ENCODE results near the gene MEN1.
"Not testable (repeated sequence)": the region's sequence is repeated elsewhere in the genome, so short reads cannot be mapped to it uniquely, and the experiment has no call there.

The MEN1 gene

DNA sequence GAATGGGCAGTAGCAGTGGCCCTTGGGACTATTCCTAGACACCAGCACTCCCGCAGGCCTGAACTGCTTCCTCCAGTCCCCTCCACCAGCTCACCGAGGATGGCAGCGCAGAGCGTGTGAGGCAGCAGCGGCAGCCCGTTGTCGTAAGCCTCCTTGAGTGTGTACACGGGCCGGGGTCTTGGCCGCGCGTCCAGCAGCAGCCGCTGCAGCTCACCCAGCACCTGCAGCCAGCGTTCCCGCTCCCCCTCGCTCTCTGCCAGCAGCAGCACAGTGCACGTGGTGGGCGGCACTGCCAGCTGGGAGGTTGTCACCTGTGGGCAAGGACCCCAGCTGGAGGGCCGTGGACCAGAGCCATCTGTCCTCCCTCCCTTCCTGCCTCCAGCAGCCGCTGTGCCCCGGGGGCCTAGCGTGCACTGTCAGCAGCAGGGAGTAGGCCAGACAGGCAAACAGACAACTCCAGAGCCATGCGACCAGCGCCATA lies 21.1 kb upstream of the MEN1 start:
- DNase-seq, result no peak

DNA sequence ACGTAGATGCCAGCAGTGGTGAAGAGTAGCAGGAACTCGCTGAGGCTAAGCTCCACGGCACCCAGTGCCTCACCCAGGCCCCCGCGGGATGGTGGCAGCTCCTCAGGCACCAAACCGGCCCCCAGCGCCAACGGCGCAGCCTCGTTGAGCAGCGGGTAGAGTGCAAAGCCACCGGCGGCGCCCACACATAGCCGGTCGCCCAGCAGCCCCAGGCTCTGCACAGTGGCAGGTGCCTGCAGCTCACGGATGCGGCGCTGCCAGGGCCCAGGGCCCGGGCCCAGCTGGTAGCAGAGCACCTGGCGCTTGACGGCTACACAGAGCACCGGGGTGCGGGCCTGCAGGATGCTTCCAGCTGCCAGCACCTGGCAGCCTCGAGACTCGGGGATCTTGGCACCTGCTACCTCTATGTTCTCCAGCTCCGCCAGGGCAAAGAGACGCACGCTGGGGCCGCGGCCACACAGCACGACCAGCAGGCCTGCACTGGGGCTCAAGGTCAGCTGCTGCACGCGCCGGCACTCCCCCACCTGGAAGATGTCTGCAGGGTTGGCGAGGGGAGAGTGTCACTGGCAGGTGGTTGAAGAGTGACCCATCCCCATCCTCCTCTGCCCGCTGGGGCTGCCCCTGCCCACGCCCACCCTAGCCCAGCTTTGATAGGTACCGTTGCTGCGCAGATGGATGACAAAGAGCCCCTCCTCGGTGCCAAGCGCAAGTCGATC lies 19.3 kb upstream of the MEN1 start:
- DNase-seq, result no peak

DNA sequence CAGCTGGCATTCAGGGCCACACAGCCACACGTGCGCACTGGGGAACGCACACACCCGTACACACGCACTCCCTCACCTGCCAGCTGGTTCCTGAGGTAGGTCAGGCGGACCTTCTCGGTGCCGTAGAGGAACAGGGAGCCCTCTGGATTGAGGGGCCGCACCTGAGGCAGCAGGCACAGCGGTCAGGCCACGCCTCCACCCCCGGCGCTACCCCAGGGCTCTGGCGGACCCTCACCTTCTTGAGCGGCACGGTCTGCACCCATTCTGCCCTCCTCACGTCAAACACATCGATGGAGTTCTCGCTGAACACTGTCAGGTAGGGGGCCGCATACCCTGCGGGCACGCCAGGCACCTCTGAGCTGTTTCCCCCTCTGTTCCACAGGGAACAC lies 17.1 kb upstream of the MEN1 start:
- no peak for DNase-seq

DNA sequence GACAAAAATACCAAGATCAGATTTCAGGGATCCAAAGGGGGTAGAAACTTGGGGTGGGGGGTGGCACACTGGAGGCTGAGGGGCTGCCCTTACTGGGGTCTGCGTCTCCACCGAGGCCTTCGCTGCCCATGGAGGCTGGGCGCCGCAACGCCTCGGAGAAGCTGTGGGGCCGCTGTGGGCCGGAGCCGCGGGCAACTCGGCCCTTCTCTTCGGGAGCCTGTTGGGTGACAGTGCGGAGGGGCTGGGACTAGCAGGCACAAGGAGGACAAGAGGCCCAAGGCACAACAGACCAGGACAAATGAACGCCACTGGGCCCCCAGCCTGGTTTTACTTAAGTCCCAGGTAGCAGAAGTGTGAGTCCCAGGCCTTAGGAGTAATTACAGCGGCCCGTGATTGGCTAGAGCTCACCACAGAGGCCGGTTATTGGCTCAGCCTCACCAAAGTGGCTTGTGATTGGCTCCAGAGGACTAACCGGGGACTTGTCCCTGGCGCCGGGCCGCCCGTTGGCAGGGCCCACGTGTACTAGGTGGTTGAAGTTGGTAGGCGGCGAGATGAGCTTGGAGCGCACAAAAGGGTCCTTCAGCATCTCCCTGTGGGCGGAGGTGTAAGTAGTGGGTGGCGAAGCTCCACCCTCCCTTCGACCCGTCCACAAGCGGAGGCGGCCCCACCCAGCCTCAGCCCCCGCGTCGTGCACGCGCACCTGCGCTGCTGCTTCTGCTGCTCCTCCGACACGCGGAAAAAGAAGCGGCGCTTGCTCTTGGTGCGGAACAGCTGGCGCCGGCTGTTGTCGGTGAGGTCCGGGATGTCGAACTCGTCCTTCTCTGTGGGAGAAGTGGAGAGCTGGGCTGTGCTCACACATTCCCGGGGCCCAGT lies 16.5 kb upstream of the MEN1 start:
- no peak for DNase-seq

DNA sequence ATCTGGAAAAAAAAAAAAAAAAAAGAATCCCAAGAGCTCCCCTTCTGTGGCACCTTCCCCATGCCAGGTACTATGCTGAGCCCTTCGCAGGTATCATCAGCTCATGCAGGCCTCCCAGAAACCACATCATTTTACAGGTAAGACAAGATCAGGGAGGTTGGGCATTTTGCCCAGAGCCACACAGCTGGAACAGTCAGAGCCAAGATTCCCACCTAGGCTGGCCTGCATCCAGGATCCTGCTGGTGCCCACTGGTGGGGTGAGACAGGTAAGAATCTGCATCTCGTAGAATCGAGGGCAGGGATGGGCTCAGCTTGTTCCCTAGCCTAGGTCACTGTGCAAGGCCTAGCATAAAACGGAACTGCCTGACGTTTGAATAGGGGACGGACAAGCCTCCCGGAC lies 15.7 kb upstream of the MEN1 start:
- no peak for DNase-seq

DNA sequence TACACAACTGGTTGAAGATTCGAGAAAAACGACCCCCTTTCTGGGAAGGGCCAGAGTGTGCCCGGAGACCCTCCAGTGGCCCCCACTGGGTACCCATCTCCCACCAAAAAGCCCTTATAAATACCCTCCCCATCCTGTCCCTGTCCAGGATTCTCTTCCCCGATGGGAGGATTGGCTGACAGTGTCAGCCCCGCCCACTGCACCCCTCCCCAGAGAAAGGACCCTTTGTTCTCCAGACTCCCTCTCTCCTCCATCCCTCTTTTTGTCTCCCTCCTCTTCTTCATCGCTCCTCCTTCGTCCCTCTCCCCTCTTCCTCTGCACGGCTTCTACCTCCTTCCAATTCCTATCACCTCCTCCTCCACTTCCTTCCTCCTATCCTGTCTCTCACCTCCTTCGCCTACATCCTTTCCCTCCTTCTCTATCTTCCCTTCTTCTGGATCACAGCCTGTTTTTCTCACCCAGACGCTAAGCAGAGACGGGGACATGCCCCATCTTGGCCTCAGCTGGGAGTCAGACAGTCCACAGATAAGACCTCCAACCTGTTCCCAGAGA lies 13.3 kb upstream of the MEN1 start:
- DNase-seq, result no peak

DNA sequence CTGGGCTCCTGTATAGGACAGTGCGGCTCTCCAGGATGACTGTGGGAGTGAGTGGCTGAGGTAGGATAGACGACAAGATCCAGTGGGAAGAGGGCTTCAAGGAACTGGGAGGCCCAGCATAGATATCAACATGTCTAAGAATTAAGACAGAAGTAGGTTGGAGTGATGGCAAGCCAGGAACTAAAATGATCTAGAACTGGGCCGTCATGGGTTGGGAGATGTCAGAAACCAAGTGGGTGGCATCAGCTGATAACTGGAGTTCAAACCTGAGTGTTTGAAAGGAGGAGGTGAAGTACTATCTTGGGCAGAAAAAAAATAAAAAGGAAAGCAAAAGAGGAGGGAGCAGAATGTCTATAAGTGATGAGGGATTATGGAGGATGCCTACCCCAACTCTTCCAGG lies 7.1 kb upstream of the MEN1 start:
- DNase-seq, result no peak

DNA sequence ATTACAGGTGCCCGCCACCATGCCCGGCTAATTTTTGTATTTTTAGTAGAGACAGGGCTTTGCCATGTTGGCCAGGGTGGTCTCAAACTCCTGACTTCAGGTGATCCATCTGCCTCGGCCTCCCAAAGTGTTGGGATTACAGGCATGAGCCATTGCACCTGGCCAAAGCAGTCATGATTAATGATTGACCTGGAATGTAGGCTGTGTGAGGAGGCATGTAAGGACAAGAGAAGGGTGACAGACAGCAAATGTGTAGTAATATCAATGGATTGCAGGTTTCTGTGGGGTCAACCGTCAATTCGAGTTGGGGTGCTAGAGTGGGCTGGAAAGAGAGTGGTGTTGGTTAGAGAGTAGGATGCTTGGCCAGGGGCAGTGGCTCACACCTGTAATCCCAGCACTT lies 5.1 kb upstream of the MEN1 start:
- not testable (repeated sequence) for DNase-seq

DNA sequence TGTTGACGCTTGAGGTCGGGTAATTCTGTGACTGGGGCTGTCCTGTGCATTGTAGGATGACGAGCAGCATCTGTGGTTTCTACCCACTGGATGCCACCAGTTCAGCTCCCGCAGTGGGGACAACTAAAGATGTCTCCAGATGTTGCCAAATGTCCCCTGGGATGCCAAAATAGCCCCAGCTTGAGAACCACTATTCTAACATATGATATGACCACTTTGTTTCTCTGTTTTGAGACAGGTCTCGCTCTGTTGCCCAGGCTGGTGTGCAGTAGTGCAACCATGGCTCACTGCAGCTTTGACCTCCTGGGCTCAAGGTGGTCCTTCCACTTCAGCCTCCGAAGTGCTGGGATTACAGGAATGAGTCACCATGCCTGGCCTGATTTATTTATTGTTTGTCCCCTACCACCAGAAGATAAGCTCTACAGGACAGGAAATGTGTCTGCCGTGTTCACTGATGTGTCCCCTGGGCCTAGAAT lies 4.4 kb upstream of the MEN1 start:
- DNase-seq, result no peak

DNA sequence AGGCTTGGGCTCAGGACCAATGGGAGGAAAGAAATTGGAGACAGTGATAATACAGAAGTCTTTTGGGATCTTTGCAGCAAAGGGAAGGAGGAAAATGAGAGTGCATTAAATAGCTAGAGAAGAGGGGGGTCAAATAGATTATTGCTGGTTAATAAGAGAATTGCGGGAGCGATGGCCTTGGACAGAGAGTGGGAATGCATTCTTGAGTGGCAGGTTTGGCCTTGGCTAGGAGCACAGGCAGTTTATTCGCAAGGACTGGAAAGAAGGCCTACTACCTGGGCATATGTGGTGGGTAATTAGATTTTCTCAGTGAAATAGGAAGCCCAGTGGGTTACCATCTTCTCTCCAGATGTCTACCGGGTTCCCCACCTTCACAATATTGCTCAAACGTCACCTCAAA lies 3.5 kb upstream of the MEN1 start:
- no peak for DNase-seq

DNA sequence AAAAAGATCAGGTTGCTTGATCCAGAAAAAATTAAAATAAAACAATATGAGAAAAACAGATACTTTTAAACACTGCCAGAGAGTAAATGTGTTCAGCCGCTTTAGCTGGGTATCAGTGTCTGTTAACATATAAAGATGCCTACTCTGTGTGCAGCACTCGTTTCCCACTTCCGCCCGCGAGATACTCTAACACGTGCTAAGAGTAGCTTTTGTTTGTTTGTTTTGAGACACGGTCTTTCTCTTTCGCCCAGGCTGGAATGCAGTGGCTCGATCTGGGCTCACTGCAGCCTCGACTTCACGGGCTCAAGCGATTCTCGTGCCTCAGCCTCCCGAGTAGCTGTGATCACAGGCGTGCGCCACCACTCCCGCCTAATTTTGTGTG lies 531 bp upstream of the MEN1 start:
- DNase-seq, result no peak

DNA sequence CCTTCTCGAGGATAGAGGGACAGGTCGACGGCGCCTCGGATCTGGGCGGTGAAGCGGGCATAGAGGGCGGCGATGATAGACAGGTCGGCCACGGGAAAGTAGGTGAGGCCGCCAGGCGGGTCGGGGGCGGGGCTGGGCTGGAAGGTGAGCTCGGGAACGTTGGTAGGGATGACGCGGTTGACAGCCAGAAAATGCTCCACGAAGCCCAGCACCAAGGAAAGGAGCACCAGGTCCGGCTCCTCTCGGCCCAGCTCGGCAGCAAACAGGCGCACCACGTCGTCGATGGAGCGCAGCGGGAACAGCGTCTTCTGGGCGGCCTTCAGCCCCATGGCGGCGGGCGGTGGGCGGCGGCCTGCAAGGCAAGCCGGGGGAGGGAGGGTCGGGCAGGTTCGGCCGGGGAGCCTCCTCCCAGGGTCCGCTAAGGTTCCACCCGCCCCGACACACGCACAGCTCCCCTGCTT lies 540 bp downstream of the MEN1 start:
- DNase-seq, result peak; percentile 7

DNA sequence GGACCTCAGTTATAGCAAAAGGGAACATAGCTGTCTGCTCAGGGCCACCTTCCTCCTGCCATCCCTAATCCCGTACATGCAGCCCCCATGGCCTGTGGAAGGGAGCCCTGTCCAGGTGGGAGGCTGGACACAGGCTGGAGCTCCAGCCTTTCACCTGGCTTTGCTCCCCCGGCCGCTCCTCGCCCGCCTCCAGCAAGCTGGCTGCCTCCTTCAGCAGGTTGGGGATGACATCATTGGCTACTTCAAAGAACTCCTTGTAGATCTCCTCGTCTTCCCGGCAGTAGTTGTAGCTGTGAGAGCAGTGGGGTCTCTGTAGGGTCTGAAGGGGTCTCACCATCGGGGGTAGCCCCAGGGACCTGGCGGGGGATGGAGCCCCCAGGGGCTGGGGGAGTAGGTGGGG lies 4.9 kb downstream of the MEN1 start:
- DNase-seq, result no peak

DNA sequence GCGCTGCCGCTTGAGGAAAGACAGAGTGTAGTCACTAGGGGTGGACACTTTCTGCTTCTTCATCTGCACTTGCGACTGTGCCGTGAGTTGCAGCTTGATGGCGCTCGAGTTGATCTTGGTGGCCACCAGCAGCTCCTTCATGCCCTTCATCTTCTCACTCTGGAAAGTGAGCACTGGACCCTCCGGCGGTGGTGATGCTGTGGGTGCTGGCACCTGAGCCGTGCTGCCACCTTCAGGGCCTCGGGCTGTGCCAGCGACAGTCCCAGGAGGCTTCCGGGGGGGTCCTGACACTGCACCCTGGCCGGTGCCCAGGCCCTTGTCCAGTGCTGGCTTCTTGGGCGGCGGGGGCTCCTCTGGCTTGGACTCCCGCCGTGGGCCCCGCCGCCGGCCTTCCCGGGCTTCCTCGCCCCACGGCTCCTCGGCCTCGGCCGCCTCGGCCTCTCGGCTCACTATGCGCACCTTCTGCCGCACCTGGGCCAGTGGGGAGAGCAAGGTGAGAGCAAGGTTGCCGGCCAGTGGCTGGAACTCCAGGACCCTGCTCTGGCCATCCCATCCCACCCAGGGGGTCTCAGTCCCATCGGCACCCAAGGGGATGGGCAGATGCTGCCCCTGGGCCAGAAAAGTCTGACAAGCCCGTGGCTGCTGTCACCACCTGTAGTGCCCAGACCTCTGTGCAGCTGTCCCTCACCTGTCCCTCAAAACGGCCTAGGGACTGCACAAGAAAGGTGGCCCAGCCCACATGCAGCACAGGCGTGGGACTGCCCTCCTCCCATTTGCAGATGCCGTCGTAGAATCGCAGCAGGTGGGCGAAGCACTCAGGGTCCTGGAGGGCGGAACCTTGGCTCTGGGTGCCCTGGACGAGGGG lies 5.8 kb downstream of the MEN1 start:
- no peak for DNase-seq

DNA sequence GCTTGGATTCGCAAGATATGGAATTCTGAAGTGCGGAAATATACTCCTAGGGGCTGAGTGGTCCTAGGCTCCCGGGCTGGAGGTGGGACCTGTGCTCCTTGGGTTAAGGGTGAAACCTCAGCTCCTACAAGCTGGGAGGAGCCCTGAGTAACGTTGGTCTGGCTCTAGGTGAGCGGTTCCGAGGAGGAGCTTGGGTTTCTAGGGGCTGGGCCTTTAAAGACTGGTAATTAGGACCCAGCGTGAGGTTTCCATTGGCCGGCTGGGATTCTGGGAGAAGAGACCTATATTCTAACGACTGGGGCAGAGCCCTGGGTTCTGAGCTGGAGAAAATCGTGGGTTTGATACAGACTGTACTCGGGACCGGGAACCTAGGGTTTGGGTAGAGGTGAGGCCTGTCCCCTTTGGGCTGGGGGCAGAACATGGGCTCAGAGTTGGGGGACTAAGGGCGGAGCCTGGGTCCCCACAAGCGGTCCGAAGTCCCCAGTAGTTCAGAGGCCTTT lies 6.5 kb downstream of the MEN1 start:
- DNase-seq, result no peak

DNA sequence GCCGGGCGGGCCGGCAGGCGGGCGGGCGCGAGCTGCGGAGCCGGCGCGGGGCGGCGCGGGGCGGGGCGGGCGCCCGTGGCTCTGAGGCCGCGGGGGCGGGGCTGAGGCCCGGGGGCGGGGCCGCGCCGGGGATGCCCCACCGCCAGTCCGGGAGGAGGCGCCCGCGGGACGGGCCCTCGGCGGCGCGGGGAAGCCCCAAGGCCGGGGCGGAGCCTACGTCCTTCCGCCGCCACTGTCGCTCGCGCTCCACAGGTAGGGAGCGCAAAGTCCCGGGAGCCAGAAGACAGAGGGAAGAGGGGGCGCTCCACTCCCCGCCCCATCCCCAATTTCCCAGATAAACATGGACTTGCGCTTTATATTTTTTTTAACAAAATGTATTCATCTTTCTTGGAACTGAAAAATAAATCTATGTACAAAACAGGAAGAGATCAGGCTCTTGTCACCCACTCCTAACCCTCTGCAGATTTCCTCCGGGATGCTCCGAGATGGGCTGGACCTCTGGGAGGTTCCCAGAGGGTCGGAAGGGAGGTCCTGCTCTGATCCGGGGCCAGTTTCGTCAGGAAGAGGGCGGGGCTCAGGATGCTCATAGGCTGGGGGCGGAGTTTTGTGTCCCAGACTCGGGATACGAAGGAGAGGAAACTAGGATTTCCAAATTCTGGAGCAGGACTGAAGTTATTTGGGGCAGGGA lies 7.0 kb downstream of the MEN1 start, which contains the start of gene MAP4K2:
Gene MAP4K2, minus strand, starts transcription at position 57 of the 688 bp plus-strand sequence. CDS start 65 bp downstream, outside the sequence.
- peak; percentile 84 for DNase-seq

DNA sequence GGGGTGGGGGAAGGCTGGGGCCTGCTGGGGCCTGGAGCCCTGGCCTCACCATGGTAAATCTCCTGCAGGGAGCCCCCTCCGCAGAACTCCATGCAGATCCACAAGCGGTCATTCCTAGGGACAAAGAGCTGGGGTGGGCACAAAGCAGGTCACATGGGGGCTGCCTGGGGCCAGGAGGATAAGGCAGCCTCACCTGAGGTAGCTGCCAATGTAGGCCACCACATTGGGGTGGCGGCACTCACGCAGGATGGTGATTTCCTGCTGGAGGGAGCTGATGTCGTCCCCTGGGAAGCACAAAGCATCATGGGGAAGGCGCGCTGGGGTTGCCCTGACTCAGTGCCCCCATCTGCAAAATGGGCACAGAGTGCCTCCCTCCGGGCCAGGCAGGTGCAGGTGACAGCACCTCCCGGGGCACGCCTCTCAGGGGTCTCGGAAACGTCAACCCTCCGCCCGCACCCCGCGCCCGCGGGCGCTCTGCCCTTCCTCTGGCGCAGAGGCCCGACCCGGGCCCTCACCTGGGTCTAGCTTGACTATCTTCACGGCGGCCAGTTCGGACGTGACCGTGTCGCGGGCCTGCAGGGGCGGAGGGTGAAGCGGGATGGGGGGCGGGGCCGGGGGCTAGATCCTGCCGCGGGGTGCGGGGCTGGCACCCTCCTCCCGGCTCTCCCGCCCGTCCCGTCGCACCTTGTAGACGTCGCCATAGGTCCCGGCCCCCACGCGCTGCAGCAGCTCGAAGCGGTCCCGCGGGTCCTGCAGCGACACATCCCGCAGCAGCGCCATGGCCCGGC lies 7.8 kb downstream of the MEN1 start:
- peak; percentile 48 for DNase-seq

DNA sequence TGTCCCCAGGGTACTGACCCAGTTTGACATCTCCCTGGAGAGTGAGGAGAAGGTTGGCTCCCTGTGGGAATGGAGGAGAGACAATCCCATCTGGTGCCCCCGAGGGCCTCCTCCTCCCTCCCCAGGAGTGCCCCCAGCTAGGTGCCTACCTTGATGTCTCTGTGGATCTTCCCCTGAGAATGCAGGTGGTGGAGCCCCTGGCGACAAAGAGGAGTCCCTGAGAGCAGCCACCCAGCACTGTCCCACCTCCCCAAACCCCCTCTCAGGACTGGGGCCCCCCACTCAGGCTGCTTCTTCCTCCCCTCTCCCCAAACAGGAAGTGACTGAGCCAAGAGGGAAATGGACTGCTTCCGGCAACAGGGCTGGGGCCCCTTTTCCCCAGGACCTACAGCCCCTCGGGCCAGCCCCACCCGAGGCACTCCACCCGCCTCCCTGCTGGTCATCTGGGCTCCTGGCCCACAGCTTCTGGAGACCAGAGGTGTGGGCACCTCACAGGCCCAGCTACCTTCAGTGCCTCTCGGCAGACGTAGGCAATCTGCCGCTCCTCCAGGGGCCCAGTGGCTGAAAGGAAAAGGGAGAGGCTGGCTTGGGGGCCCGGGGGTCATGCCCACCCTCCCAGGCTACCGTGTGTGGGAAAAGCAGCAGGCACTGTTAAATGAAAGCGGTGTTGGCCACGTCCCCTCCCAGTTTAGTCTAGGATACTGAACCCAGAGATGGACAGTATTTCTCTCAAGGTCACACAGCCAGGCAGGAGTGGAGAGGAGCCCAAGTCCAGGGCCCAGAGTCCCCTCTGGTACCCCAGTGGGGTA lies 8.6 kb downstream of the MEN1 start:
- peak; percentile 15 for DNase-seq

DNA sequence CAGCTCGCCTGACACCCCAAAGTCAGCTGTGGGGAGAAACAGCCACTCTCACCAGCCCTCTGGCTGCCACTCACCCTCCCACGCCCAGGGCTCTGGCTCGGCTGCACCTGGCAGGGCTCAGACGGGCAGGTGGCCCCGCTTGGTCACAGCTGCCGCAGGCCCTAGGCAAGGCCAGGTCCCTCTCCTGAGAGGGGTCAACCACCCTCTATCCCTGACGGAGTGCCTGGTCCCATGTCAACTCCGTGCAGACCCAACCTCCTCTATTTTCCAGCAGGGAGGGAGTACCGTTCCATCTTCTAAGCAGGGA lies 9.2 kb downstream of the MEN1 start:
- DNase-seq, result no peak
